GM12892 (cell line): ENCODE measurements around the gene TNFSF10.

Experiments
- POLR2A ChIP-seq: IDR thresholded peaks from 2 replicates; pipeline ENCODE4 v1.6.1; 2011; ENCODE audit warnings: low read depth, low read length, control low read depth
- POLR2AphosphoS5 ChIP-seq: IDR thresholded peaks from 2 replicates; pipeline ENCODE4 v1.6.1; 2011; ENCODE audit warnings: low read depth, low read length, control low read depth
- TAF1 ChIP-seq: IDR thresholded peaks from 2 replicates; pipeline ENCODE4 v1.6.1; 2011; ENCODE audit warnings: low read depth, mild to moderate bottlenecking, control low read depth, low read length, borderline replicate concordance

DNA sequence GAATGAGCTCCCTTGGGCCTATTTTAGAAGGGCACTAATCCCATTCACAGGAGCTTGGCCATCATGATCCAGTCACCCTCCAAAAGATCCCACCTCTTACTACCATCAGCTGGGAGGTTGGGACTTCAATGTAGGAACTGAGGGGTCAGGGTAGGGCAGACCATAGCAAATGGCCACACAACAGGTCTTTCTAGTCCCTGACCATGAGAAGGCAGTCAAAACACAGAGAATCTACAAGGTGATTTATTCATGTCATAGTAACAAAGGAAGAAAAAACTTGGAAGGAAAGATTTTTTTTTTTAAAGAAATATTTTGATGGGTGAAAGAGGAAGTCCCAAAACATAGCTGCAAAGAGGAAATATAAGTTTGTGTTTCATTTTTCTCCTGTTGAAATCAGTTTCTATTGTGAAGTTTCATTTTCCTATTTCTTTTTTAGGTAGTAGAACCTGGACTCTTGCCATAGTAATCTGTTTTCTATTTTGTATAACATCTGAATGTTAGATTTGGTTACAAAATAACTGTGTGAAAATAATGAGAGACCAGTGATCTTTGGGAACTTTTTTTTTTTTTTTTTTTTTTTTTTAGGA lies 23.5 kb upstream of the TNFSF10 start:
- TF ChIP-seq TAF1 (no peak), POLR2A (no peak), POLR2AphosphoS5 (no peak)
